ENCODE results near the gene SERPINA6. TPM values are rescaled to one million over a fixed set of nuclear protein-coding genes. Genes with fewer than 3 reads are reported as not detected.
A peak's percentile ranks its signal among the peaks of the same experiment; 100 is the strongest.
"Not testable (repeated sequence)": the region's sequence is repeated elsewhere in the genome, so short reads cannot be mapped to it uniquely, and the experiment has no call there.

SERPINA6 gene
- 155 TPM for total RNA-seq

GRCh38 chr14:94322648-94323570, at the start of gene SERPINA6:
TSS of gene SERPINA6 (minus strand) at chr14:94323336. CDS start at chr14:94314648, 8,688 bp downstream.
- DNase-seq (ENCODE audit: low spot score) (peak; percentile 84), ATAC-seq (peak; percentile 73)

- peak; percentile 39 for DNase-seq (ENCODE audit: low spot score)
Observed at GRCh38 chr14:94372021-94372605, 49.0 kb upstream of the SERPINA6 start.

GRCh38 chr14:94370524-94370910, 47.4 kb upstream of the SERPINA6 start:
- DNase-seq (ENCODE audit: low spot score) (peak; percentile 38), ATAC-seq (no peak)

More at GRCh38 chr14:94372021-94372605, 49.0 kb upstream of the SERPINA6 start:
- no peak for ATAC-seq

GRCh38 chr14:94369766-94370523, 46.8 kb upstream of the SERPINA6 start:
- DNase-seq (ENCODE audit: low spot score): peak; percentile 35
- not testable (repeated sequence) for ATAC-seq

- no peak for ATAC-seq
Observed at GRCh38 chr14:94368956-94369355, 45.8 kb upstream of the SERPINA6 start.

GRCh38 chr14:94368243-94368590, 45.1 kb upstream of the SERPINA6 start:
- no peak for ATAC-seq
- no peak for DNase-seq (ENCODE audit: low spot score)

More at GRCh38 chr14:94368956-94369355, 45.8 kb upstream of the SERPINA6 start:
- DNase-seq (ENCODE audit: low spot score): peak; percentile 32

GRCh38 chr14:94367347-94368242, 44.5 kb upstream of the SERPINA6 start:
- no peak for ATAC-seq
- peak; percentile 40 for DNase-seq (ENCODE audit: low spot score)

GRCh38 chr14:94366146-94366915, 43.2 kb upstream of the SERPINA6 start, which contains the start of gene SERPINA2:
TSS of gene SERPINA2 (minus strand) at chr14:94366698.
- DNase-seq (ENCODE audit: low spot score) (peak; percentile 29), ATAC-seq (no peak)

- no peak for ATAC-seq
Observed at GRCh38 chr14:94365624-94366023, 42.5 kb upstream of the SERPINA6 start.

GRCh38 chr14:94364964-94365363, 41.8 kb upstream of the SERPINA6 start:
- DNase-seq (ENCODE audit: low spot score) (peak; percentile 32), ATAC-seq (peak; percentile 12)

More at GRCh38 chr14:94365624-94366023, 42.5 kb upstream of the SERPINA6 start:
- DNase-seq (ENCODE audit: low spot score): no peak

- DNase-seq (ENCODE audit: low spot score): peak; percentile 39
- peak; percentile 26 for ATAC-seq
Observed at GRCh38 chr14:94364037-94364436, 40.9 kb upstream of the SERPINA6 start.

GRCh38 chr14:94363151-94363624, 40.1 kb upstream of the SERPINA6 start:
- ATAC-seq (no peak), DNase-seq (ENCODE audit: low spot score) (peak; percentile 37)

GRCh38 chr14:94362614-94363133, 39.5 kb upstream of the SERPINA6 start:
- DNase-seq (ENCODE audit: low spot score): no peak
- no peak for ATAC-seq

- ATAC-seq: peak; percentile 10
- peak; percentile 33 for DNase-seq (ENCODE audit: low spot score)
Observed at GRCh38 chr14:94361682-94362081, 38.5 kb upstream of the SERPINA6 start.

- ATAC-seq (peak; percentile 43), DNase-seq (ENCODE audit: low spot score) (peak; percentile 23)
Observed at GRCh38 chr14:94360945-94361565, 37.9 kb upstream of the SERPINA6 start.

GRCh38 chr14:94357166-94357565, 34.0 kb upstream of the SERPINA6 start:
- no peak for ATAC-seq
- no peak for DNase-seq (ENCODE audit: low spot score)

- ATAC-seq: peak; percentile 27
- no peak for DNase-seq (ENCODE audit: low spot score)
Observed at GRCh38 chr14:94356379-94357056, 33.4 kb upstream of the SERPINA6 start.
